ENCODE data around the gene OPRL1.

- TF ChIP-seq POLR2A (IDR thresholded peaks at IDR 0.05) (no peak), POLR2AphosphoS5 (IDR thresholded peaks at IDR 0.05) (no peak), CTCF (IDR thresholded peaks at IDR 0.05) (no peak)
Observed at GRCh38 chr20:64056639-64056888, 23.3 kb upstream of the OPRL1 start.

Data from suprapubic skin (tissue), 4 donors.